Dermis blood vessel endothelial cell (primary cell): ENCODE data around the gene SBF2. TPM values are rescaled to one million over a fixed set of nuclear protein-coding genes. Genes with fewer than 3 reads are reported as not detected.
A peak's percentile ranks its signal among the peaks of the same experiment; 100 is the strongest.
"Not testable (repeated sequence)": the region's sequence is repeated elsewhere in the genome, so short reads cannot be mapped to it uniquely, and the experiment has no call there.

Source experiments
- DNase-seq: peaks from one replicate; pipeline ENCODE4 v3.0.0; 2010
- total RNA-seq: library from RNA; depleted of rRNA; stranded (reverse); fragments of >200 nt; gene quantifications from 2 replicates; pipeline ENCODE4 v1.2.3, GENCODE V29; 2014

SBF2 gene
- total RNA-seq, 1 donor from 2014 or later = 49.9 TPM

DNA sequence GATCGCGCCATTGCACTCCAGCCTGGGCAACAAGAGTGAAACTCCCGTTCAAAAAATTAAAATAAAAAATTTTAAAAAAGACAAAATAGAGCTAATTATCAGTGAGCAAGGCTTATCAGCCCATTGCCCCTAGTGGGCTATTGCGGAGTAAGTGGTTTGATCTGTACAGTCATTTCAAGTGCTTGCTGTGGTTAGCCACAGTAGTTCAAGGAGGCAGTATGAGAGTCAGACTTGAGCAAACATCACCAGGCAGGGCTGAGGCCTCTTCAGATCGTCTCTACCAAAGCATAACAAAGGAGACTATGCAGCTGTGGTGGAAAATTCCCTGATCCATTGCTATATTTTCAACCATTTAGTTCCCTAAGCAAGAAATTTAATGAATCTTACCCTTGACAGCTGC, 4.3 kb upstream of the SBF2 start:
- DNase-seq = peak; percentile 21

DNA sequence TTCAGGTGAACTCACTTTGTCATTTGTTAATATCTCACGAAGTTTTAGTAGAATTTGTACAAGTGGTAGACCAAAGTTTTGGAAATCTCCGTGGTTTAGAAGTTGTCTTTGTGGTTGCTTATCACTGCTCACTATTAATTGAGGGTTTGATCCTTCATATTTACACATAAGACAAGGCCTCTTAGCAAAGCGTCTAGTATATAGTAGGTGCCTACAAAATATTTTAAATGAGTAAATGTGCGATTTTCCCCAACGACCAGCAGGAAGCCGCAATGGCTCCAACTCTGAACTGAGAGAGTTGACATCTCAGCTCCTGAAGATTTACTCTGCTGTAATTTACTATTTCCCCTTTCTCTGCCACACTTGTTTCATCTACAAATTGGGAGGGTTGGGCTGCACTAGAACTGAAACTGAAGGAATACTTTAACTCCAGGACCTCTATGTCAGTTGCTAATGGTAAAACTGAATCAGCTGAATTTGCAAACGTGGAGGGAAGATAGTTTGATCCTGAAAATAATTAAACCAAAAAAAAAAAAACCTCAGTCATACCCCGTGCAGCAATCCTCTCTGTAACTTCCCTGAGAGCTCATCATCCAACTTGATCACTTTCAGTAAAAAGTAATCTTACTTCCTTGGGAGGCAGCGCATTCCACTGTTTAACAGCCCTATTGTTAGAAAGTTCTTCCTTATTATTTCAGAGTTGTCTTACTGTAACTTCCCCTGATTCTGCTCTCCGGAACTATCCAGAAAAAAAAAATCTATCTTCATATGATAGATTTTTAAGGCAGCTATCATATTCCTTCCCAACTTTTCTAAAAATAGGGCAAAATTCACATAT, 1.3 kb upstream of the SBF2 start:
- DNase-seq = peak; percentile 55

DNA sequence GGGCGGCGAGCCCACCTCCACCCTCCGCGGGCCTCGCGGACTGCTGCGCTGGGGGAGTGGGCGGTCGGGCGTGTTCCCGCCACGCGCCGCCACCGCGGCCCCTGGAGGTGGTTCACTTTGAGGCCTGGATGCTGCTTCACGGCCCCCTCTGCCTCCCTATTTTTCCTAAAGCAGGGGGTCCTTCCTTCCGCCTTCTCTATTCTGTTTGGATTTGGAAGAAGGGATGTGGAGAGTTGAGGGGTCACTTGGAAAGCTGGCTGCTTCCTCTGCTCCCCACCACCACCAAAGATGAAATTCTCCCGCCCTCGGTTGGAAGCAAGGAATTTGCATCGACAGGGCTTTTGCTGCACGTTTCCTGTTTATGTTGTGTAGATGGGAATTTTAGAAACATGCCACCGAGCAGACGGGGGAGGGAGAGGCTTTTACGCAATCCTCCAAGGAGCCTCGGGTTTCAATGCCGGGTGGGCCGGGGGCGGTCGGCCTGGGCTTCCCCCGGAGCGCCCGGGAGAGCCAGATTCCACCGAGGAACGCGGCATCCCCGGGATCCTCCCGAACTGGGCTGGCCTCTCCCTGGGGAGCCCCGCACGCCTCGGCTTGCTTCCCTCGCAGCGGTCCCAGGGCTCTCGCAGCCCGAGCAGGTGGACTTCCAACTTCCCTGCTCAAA, 403 bp upstream of the SBF2 start:
- peak; percentile 55 for DNase-seq

DNA sequence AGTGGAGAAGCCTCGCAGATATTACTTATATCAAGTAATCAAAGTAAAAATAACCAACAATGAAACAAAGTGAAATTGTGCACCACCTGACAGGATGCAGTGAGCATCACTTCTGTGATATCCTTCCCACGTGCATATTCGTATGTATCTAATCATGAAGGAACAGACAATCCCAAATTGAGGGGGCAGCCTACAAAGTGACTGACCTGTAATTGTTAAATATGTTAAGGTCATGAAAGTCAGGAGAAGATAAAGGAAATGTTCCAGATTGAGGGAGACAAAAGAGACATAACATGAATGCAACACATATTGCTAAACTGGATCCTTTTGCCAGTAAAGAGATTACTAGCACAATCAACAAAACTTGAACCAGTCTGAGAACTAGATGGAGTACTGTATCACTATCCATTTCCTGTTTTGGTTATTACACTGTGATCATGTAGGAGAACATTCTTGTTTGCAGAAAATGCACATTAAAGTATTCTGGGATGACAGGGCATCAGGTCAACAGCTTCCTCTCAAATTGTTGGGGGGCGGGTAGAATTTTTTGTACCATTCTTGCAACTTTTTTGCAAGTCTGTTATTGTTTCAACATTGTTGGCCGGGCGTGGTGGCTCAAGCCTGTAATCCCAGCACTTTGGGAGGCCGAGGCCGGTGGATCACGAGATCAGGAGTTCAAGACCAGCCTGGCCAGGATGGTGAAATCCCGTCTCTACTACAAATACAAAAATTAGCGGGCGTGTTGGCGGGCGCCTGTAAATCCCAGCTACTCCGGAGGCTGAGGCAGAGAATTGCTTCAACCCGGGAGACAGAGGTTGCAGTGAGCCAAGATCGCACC, 2.0 kb downstream of the SBF2 start:
- peak; percentile 55 for DNase-seq

DNA sequence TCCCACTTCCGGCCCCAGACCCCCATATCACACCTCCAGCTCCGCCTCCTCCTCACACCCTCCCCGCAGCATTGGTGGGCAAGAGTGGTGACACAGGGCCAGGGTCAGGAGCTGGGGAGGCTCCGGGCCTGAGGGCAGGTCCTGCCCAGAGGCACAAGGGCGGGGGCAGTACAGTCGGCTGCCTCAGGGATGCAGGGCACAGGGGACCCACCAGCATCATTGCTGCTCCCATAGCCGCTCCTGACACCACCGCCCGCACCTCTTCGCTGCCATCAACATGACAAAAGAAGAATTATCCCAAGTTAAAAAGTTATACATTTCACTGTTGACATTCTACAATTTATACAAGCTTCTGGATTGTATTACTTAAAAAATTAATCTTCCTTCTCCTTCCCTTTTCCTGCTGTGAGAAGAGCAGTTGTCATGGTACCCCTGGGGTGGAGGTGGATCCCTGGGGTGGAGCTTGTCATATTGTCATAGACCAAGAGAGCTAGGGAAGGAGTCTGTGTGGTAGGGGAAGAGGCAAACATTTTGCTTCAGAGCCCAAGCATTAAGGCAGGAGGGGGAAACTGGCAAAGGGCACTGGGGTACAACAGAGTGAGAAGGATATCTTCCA, 4.1 kb downstream of the SBF2 start:
- no peak for DNase-seq

DNA sequence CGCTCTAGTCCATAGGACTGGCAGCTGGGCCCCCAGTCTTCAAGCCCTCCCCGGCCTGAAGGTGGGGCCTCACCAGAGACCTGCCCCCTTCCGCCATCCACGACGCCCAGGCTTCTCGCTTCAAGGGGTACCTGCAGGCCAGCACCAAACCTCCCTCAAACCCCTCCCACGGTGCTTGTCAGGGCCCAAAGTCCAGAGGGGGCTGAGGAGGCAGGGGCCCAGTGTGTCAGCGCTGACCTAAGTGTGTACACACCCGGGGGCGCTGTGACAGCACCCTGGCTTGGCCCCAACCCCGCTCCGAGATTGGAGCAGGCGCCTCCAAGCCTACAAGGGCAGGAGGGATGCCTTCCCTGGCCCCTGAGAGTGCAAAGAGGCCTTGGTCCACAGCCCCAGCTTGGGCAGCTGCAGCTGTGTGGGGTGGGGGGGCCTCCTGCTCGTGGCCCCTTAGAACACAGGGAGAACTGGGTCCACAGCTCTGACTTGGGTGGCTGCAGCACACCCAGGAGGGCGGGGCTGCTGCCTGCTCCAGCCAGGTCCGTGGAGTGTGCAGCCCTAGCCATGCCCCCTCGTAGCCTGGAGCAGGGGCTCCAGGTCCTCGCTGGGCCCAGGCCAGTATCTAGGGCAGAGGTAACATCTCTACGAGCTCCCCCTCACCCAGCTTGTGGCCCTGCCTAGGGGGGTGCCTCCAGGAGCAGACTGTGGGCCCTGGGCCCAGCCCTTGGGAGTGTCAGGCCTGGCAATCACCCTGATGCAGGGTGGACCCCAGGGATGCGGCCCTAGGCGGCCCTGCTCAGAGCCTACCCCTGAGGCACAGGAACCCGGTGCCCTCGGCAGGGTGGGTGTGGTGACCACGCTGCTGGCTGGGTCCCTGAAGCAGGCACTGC, 4.9 kb downstream of the SBF2 start:
- DNase-seq = no peak

DNA sequence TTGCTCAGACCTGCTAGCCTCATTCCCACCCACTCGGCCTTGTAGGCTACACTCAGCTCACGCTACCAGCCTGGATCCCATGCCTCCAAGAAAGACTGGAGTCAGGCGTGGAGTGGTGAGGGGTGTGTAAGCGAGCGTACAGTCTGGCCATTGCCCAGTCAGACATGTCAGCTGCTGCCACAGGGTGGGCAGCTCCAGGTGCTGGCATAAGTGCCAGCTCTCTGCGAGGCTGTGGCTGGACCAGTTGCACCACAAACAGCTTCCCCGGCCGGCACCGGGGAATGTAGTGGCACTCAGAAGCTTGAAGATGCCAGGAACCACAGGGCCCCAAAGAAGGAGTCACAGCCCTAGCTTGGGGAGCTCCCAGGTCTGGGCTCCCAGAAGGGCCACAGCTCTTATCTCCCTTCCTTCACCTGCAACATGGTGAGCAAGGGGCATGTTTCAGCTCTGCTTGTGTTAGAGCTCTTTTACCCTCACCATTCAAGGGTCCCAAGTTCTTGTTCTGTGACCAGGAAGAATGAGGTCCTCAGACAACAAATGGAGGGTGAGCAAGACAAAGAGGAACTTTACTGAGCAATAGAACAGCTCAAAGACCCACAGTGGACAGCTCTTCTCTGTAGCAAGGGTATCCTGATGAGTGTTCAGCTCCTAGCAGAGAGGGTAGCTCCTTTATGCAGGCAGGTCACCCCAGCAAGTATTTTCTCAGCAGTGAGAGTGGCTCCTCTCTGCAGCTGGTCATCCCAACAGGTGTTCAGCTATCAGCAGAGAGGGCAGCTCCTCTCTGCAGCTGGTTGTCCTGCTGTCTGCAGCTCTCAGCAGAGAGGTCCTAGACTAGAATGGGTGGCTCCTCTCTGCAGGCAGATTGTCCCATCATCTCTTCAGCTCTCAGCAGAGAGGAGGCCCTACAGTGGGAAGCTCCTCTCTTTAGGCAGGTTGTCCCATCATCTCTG, 6.0 kb downstream of the SBF2 start:
- no peak for DNase-seq

DNA sequence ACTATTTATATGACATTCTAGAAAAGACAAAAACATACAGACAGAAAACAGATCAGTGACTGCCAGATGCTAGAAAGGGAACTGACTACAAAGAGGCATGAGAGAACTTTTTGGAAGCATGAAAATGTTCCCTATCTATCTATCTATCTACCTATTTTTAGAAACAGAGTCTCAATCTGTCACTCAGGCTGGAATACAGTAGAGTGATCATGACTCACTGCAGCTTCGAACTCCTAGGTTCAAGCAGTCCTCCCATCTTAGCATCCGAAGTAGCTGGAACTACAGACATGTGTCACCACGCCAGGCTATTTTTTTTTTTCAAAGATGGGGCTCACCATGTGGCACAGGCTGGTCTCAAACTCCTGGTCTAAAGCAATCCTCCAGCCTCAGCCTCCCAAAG, 6.9 kb downstream of the SBF2 start:
- DNase-seq = no peak

DNA sequence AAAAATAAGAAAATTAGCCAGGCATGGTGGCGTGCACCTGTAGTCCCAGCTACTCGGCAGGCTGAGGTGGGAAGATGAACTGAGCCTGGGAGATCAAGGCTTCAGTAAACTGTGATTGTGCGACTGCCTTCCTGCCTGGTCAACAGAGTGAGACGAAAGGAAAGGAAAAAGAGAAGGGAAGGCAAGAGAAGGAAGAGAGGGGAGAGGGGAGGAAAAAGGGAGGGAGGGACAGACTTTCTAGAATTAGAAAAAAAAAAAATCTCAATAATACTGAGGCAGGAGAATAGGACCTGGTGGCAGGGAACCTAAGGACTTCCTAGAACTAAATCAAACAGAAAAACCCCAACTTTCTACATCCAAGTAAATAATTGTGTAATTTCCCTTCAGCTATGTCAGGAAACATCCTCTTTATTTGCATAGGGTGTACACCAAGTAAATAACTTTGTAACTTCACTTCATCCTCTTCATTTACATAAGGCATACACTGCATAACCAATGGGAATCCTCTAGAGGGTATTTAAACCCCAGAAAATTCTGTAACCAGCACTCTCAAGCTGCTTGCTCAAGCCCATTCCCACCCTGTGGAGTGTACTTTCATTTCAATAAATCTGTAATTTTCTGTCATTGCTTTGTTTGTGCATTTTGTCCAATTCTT, 8.7 kb downstream of the SBF2 start:
- DNase-seq = no peak

DNA sequence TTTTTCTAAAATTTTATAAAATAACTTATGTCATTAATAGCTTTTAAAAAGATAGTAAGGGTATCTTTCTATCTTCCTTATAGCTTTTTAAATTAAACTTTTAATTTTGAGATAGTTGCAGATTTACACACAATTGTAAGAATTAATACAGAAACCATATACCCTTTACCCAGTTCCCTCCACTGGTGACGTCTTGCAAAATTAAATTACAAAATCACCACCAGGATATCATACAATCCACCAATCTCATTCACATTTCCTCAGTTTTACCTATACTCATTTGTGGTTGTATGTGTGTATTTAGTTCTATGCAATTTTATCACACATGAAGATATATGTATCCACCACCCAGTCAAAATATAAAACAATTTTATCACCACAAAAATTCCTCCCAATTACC, 10.0 kb downstream of the SBF2 start:
- no peak for DNase-seq

DNA sequence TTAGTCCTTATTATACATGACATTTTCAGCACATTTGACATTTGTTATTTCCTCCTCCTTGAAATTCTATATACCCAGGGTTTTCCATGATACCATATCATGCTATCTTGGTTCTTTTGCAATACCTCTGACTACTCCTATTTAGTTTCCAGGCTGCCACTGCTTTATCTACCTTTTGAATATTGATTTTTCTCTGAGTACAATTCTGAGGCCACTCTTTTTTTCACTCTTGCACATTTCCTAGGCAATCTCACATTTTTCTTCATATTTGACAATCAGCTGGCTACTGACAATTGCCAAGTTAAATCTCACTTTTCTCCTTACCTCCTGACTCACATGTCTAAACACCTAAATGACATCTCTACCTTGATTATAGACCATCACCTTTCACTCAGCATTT, 11.9 kb downstream of the SBF2 start:
- DNase-seq = no peak

DNA sequence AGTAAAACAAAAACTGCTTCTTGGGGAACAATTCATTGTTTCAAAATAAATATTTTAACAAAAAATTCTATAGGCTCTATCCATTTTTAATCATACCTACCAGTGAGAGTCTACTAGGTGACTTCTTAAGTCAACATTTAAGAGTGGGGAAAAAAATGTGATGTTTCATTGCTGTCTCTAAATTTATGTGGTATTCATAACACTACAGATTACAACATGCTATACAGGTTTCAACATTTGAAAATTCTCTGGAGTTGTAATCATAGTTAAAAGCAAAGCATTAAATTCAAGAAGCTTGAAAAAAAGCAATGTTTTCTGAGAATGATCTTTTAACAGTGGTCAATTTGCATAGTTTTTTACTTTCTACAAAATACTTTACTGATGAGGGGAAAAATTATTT, 18.3 kb downstream of the SBF2 start:
- no peak for DNase-seq

DNA sequence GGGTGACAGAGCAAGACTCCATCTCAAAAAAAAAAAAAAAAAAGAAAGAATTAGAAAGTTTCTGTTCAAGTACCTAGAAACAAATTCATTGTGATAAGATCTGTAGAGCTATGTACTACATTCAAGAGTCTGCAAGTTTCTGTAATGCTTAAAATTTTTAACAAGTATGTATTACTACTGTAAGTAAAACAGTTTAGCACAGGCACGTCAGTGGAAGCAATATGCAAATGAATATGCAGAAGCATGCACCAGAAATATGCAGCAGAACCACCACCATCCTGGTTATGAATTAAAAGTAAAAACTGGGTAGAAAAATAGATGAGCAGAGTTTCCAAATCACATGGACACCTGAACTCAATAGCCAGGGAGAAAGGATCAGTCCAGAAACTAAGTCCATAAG, 19.3 kb downstream of the SBF2 start:
- DNase-seq = no peak

DNA sequence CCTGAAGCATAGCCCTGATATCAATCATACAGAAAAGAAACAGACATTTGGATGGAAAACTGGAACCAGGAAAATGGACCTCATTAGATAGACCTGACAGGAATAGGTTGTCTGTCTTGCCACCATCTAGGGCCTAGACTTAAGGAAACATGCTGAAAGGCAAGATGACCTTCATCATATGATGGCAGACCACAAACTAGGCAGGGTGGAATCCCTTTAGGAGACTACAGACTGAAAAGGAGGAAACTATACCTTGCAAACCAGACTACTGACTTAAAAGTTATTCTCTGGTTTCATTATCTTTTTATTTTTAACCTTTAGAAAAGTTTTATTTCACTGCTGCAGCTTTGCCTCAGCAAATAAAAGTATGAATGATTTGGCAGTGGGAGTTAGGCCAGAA, 20.3 kb downstream of the SBF2 start:
- DNase-seq = no peak

DNA sequence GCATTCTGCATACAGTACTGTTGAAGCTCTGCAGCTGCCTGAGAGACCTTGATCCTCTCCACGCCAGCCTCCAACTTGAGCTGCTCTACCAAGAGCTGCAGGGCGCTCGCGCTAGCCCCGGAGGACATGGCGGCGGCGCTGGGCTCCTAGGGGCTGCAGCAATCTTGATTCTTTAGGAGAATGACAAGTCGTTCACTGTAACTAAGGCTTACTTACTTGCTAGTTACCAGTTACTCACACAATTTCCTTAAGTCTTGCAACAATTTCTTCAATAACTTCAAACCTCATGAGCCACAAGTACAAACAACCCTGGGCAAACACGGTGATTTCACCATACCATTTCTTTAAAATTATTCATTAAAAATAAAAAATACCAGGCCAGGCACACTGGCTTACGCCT, 21.9 kb downstream of the SBF2 start:
- DNase-seq = no peak

DNA sequence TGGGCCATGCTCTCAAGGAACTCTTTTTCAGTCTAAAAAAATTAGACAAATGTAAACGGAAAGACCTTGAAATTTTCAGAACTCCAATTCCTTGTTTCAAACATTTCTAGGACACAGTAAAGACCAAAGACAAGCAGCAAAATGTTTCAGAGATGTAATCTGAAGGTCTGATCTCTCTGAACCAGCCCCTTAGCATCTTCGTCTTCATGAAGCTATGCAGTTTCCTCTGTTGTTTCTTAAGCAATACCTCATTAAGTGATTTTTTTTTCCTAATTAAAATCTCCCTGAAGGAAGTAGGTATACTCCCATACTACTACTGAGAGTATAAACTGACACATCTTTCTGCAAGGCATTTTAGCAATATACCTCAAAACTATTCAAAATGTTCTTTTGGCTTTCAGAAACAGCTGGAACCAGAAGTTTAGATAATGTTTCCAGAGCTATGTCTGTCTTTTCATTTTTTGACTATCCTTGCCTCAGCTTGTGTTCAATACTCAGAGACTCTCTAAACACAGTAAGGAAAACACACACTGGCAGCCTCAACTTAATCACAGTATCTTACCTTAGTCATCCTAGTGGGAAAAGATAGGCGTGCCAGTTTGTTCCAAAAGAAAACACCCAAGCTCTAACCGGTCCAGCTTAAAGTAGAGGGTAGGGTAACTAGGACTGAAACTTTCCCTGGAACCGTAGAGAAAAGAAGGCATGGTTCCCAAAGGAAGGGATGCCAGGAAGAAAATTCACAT, 25.1 kb downstream of the SBF2 start:
- no peak for DNase-seq

DNA sequence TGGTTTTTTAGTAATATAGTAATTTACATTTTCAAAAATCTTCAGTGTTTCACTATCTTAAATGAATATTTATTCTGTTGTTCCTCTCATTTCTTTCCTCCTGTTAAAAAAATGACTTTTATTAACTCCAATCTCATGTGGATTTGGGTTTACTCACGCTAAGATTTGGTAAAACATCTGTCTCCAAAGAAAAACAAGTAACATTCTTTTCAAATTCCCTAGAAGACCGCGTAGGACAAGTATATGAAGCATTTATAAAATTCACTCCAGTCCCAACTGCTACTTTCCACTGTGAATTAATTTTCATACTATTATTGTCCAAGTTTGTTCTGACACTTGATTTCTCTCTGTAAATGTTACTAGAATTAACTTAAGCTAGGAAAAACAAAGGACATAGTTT, 26.2 kb downstream of the SBF2 start:
- no peak for DNase-seq

DNA sequence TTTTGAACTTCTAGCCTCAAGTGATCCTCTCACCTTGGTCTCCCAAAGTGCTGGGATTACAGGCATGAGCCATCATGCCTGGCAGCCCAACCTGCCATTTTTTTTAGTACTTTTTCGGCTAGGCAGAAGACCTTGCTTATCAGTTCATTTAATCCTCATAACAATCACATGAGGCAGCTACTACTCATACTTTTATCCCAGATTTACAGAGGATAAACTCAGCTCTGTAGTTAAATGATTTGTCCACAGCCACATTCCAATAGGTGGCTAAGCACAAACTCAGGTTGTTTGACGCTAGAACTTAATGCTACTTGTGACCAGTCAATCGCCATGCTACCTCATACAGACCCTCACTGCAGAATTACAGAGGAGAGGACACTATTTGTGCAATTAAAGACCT, 28.1 kb downstream of the SBF2 start:
- no peak for DNase-seq

DNA sequence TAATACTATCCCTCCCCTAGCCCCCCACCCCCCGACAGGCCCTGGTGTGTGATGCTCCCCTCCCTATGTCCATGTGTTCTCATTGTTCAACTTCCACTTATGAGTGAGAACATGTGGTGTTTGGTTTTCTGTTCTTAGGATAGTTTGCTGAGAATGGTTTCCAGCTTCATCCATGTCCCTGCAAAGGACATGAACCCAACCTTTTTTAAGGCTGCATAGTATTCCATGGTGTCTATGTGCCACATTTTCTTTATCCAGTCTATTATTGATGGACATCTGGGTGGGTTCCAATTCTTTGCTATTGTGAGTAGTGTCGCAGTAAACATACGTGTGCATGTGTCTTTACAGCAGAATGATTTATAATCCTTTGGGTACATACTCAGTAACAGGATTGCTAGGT, 29.3 kb downstream of the SBF2 start:
- DNase-seq = not testable (repeated sequence)

DNA sequence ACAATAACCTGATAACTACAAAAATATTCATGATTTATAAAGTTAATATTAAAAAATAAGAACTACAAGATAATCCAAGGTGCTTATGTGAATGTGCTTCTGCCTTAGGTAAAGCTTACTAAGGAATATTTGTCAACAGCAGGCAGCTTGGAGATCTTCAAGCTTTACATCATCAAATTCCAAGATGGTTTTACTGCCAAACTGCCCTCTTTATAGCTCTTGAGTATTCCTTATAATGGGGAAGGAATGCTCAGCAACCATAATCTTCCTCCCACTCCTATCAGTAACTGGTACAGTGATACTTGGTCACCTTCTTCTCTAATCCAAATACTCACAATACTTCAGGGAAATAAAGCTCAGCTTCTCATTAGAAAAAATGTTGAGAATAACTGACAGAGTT, 30.1 kb downstream of the SBF2 start:
- no peak for DNase-seq
